T-helper 22 cell (primary cell): ENCODE measurements around the gene LPGAT1.

ENCODE experiments used
- DNase-seq: peaks from one replicate; pipeline ENCODE4 v3.0.0-alpha.2; 2020; ENCODE audit warnings: low read depth

The LPGAT1 gene

GRCh38 chr1:211828584-211829342 is 1.8 kb downstream of the LPGAT1 start:
- no peak for DNase-seq

GRCh38 chr1:211827051-211827450 is 3.5 kb downstream of the LPGAT1 start:
- no peak for DNase-seq

- DNase-seq, result no peak
Observed at GRCh38 chr1:211825980-211826379, 4.6 kb downstream of the LPGAT1 start.

- no peak for DNase-seq
Observed at GRCh38 chr1:211822677-211823407, 7.7 kb downstream of the LPGAT1 start.

- no peak for DNase-seq
Observed at GRCh38 chr1:211816586-211816985, 14.0 kb downstream of the LPGAT1 start.

- no peak for DNase-seq
Observed at GRCh38 chr1:211814313-211814712, 16.2 kb downstream of the LPGAT1 start.

- no peak for DNase-seq
Observed at GRCh38 chr1:211813590-211813989, 17.0 kb downstream of the LPGAT1 start.

- no peak for DNase-seq
Observed at GRCh38 chr1:211812584-211812983, 18.0 kb downstream of the LPGAT1 start.

- no peak for DNase-seq
Observed at GRCh38 chr1:211811848-211812247, 18.7 kb downstream of the LPGAT1 start.

- no peak for DNase-seq
Observed at GRCh38 chr1:211811126-211811525, 19.4 kb downstream of the LPGAT1 start.

- DNase-seq, result no peak
Observed at GRCh38 chr1:211808475-211808874, 22.1 kb downstream of the LPGAT1 start.

- DNase-seq, result no peak
Observed at GRCh38 chr1:211804915-211805314, 25.6 kb downstream of the LPGAT1 start.

- no peak for DNase-seq
Observed at GRCh38 chr1:211800925-211801607, 29.5 kb downstream of the LPGAT1 start.

- no peak for DNase-seq
Observed at GRCh38 chr1:211797994-211798393, 32.6 kb downstream of the LPGAT1 start.

GRCh38 chr1:211791979-211792378 is 38.6 kb downstream of the LPGAT1 start:
- DNase-seq, result no peak

- no peak for DNase-seq
Observed at GRCh38 chr1:211789641-211790464, 40.7 kb downstream of the LPGAT1 start.

GRCh38 chr1:211788626-211789025 is 41.9 kb downstream of the LPGAT1 start:
- no peak for DNase-seq

GRCh38 chr1:211783897-211784296 is 46.7 kb downstream of the LPGAT1 start:
- no peak for DNase-seq

- no peak for DNase-seq
Observed at GRCh38 chr1:211783266-211783665, 47.3 kb downstream of the LPGAT1 start.

- no peak for DNase-seq
Observed at GRCh38 chr1:211781260-211781659, 49.3 kb downstream of the LPGAT1 start.

- DNase-seq, result no peak
Observed at GRCh38 chr1:211775170-211775569, 55.4 kb downstream of the LPGAT1 start.

GRCh38 chr1:211764701-211765100 is 65.9 kb downstream of the LPGAT1 start:
- no peak for DNase-seq
